Keratinocyte (primary cell): ENCODE measurements around the gene NMRAL1. TPM values are rescaled to one million over a fixed set of nuclear protein-coding genes. Genes with fewer than 3 reads are reported as not detected.

ENCODE experiments used
- DNase-seq: peaks from one replicate; pipeline ENCODE4 v3.0.0-alpha.2; 2011; ENCODE audit warnings: low read depth, missing footprints, low spot score
- FAIRE-seq: peaks from 2 replicates; lab custom pipeline; 2011; peaks lifted over from hg19 to GRCh38; lab: Jason Lieb, UNC
- H2AFZ ChIP-seq: 2 replicates; pipeline ENCODE4 v1.6.0; 2012; ENCODE audit warnings: low read length, control low read depth, inconsistent platforms; ENCODE audit not compliant: control insufficient read depth
- H3K27ac ChIP-seq: 2 replicates; pipeline ENCODE4 v1.5.1; 2011; ENCODE audit warnings: low read length; ENCODE audit not compliant: control insufficient read depth, insufficient read depth
- H3K27me3 ChIP-seq: 3 replicates; pipeline ENCODE4 v1.6.0; 2011; ENCODE audit warnings: low read length; ENCODE audit not compliant: control insufficient read depth, insufficient read depth; ENCODE audit errors: extremely low read depth
- H3K36me3 ChIP-seq, 2 experiments: 2 replicates in 1 of 2; 3 replicates in 1 of 2; pipeline ENCODE4 v1.5.1; 2011; ENCODE audit warnings: low read length in 2 of 2, mild to moderate bottlenecking in 1 of 2; ENCODE audit not compliant: control insufficient read depth in 2 of 2, insufficient read depth in 2 of 2; ENCODE audit errors: extremely low read depth in 1 of 2
- H3K4me1 ChIP-seq: 3 replicates; pipeline ENCODE4 v1.5.1; 2011; ENCODE audit warnings: low read length; ENCODE audit not compliant: control insufficient read depth, insufficient read depth; ENCODE audit errors: extremely low read depth
- H3K4me2 ChIP-seq: 3 replicates; pipeline ENCODE4 v1.6.0; 2011; ENCODE audit warnings: low read depth, low read length; ENCODE audit not compliant: control insufficient read depth, insufficient read depth; ENCODE audit errors: extremely low read depth
- H3K4me3 ChIP-seq, 3 experiments: fragments of 200-600 bp in 1 of 3; sonication (generic) in 1 of 3; 2 replicates in 2 of 3; 3 replicates in 1 of 3; pipeline ENCODE4 v1.5.1; 2011 to 2016; ENCODE audit warnings: low read length in 3 of 3, mild to moderate bottlenecking in 3 of 3, control low read depth in 2 of 3, inconsistent platforms in 1 of 3, low read depth in 1 of 3, mixed read lengths in 1 of 3, mixed run types in 1 of 3, moderate library complexity in 1 of 3; ENCODE audit not compliant: control insufficient read depth in 2 of 3, insufficient read depth in 2 of 3; ENCODE audit errors: extremely low read depth in 1 of 3
- H3K79me2 ChIP-seq: 2 replicates; pipeline ENCODE4 v1.6.0; 2012; ENCODE audit warnings: low read length; ENCODE audit not compliant: control insufficient read depth, insufficient read depth
- H3K9ac ChIP-seq: 3 replicates; pipeline ENCODE4 v1.6.0; 2011; ENCODE audit warnings: low read length; ENCODE audit not compliant: control insufficient read depth, insufficient read depth; ENCODE audit errors: extremely low read depth
- H3K9me1 ChIP-seq: 3 replicates; pipeline ENCODE4 v1.6.0; 2011; ENCODE audit warnings: low read length; ENCODE audit not compliant: control insufficient read depth, insufficient read depth; ENCODE audit errors: extremely low read depth
- H3K9me3 ChIP-seq: 2 replicates; pipeline ENCODE4 v1.5.1; 2012; ENCODE audit warnings: low read depth, low read length; ENCODE audit not compliant: control insufficient read depth
- H4K20me1 ChIP-seq: 3 replicates; pipeline ENCODE4 v1.6.0; 2011; ENCODE audit warnings: low read length; ENCODE audit not compliant: control insufficient read depth, insufficient read depth; ENCODE audit errors: extremely low read depth
- EZH2 ChIP-seq: IDR thresholded peaks from one replicate; pipeline ENCODE4 v1.6.1; 2012; ENCODE audit warnings: inconsistent platforms, mild to moderate bottlenecking, low read length, moderate library complexity
- dilution Hi-C: fragments of 300-500 bp; cut with MboI; formaldehyde crosslinking; loops from one replicate; pipeline ENCODE4 v1.7.0; 2020; ENCODE audit warnings: low sequenced_read_pairs; ENCODE audit not compliant: extremely low pct_ligation_motif_present
- polyA plus RNA-seq, 5 experiments: library from polyadenylated mRNA; depleted of rRNA in 3 of 5; stranded (reverse) in 3 of 5; stranded (forward) in 1 of 5; unstranded in 1 of 5; fragments of >200 nt; gene quantifications; 1 replicate in 1 of 5; 2 replicates in 3 of 5; 3 replicates in 1 of 5; pipeline versions ENCODE4 v1.2.1 to v1.2.3, GENCODE V29; 2011 to 2012; ENCODE audit warnings: missing spikeins in 2 of 5, low read depth in 1 of 5, low replicate concordance in 1 of 5
- TF ChIP-seq, protein P1 (sequence below), 3 experiments: IDR thresholded peaks in 1 of 3; conservative IDR thresholded peaks in 1 of 3; optimal IDR thresholded peaks in 1 of 3; 2 replicates in 2 of 3; 3 replicates in 1 of 3; pipeline versions ENCODE3 to v1.5.1; 2011; ENCODE audit warnings: low read length in 3 of 3, mild to moderate bottlenecking in 3 of 3, moderate library complexity in 2 of 3, control low read depth in 1 of 3, inconsistent platforms in 1 of 3; ENCODE audit not compliant: insufficient read depth in 2 of 3; ENCODE audit errors: extremely low read depth in 1 of 3

The NMRAL1 gene
- polyA plus RNA-seq, 1 donor (not counting 4 experiments of a cell fraction or from before 2014, with no cell fraction given): 39.5 TPM

DNA sequence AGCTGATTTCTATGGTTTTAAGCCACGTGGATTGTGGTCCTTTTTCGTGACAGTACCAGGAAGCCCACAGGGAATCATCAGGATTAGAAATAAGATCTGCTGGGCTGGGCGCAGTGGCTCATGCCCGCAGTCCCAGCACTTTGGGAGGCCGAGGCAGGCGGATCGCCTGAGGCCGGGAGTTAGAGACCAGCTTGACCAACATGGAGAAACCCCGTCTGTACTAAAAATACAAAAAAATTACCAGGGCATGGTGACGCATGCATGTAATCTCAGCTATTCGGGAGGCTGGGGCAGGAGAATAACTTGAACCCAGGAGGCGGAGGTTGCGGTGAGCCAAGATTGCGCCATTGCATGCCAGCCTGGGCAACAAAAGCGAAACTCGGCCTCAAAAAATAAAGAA lies 6.5 kb downstream of the NMRAL1 start:
- Histone ChIP-seq H2AFZ (no peak overlapping the region), H3K36me3 (peaks cover 19% of the 10 kb centered on the region in 2 experiments), H3K27ac (no peak overlapping the region), H3K27me3 (no peaks in the 10 kb centered on the region), H3K9me3 (no peaks in the 10 kb centered on the region), H3K4me3 (no peak overlapping the region), H4K20me1 (no peaks in the 10 kb centered on the region), H3K79me2 (peaks cover 3% of the 10 kb centered on the region), H3K9ac (no peak overlapping the region), H3K9me1 (no peaks in the 10 kb centered on the region), H3K4me1 (peaks cover 17% of the 10 kb centered on the region), H3K4me2 (no peak overlapping the region)
- no peak for TF ChIP-seq EZH2
- TF ChIP-seq, protein P1, sequence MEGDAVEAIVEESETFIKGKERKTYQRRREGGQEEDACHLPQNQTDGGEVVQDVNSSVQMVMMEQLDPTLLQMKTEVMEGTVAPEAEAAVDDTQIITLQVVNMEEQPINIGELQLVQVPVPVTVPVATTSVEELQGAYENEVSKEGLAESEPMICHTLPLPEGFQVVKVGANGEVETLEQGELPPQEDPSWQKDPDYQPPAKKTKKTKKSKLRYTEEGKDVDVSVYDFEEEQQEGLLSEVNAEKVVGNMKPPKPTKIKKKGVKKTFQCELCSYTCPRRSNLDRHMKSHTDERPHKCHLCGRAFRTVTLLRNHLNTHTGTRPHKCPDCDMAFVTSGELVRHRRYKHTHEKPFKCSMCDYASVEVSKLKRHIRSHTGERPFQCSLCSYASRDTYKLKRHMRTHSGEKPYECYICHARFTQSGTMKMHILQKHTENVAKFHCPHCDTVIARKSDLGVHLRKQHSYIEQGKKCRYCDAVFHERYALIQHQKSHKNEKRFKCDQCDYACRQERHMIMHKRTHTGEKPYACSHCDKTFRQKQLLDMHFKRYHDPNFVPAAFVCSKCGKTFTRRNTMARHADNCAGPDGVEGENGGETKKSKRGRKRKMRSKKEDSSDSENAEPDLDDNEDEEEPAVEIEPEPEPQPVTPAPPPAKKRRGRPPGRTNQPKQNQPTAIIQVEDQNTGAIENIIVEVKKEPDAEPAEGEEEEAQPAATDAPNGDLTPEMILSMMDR (optimal IDR thresholded peaks at IDR 0.05 in 1 of 3, IDR thresholded peaks at IDR 0.05 in 1 of 3, conservative IDR thresholded peaks at IDR 0.05 in 1 of 3; ENCODE audit: extremely low read depth in 1 of 3, insufficient read depth in 2 of 3, low read length in 3 of 3): no peak
- dilution Hi-C loops: no loop called here
- FAIRE-seq (no peak), DNase-seq (no peak)

DNA sequence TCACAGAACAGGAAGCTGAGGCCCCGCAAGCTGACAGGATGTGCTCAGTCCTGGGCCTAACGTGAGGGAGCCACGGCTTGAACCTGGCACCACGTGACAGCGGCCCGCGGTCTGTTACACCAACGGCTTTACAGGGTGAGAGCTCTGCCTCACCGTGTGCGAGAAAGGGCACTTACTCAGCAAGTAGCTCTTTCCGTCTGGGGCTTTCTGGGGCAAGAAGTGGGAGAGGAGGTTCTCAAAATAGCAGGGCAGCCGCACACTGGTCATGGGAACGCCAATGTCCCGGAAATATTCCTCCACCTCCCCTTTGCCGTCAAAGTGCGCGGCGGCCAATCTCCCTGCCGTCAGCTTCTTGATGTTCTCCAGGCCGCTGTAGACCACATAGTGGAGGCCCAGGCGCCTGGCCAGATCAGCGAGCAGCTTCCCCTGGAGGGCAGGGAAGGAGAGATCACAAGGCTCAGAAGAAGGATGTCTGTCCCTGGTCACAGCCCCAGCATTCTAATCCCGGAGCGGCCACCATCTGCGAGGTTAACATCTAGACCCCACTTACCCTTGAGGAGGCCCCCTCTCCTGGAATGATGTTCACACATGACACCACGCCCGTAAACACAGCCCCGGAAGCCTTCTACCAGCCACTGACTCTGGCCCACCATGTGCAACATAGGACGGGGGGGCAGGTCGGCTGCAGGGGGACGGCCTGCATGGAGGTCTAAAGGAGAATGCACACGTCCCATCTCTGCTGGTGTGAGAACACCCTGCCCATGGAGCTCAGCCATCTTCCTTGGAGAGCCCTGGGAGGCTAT lies 8.2 kb downstream of the NMRAL1 start:
- Histone ChIP-seq H3K27ac (no peak overlapping the region), H3K27me3 (no peaks in the 10 kb centered on the region), H3K4me1 (peaks cover 17% of the 10 kb centered on the region), H3K36me3 (peaks cover 19 to 23% of the 10 kb centered on the region in 2 experiments), H3K4me3 (no peak overlapping the region), H3K79me2 (no peaks in the 10 kb centered on the region), H3K9ac (no peak overlapping the region), H4K20me1 (no peaks in the 10 kb centered on the region), H2AFZ (no peak overlapping the region), H3K9me1 (no peaks in the 10 kb centered on the region), H3K4me2 (no peak overlapping the region), H3K9me3 (no peaks in the 10 kb centered on the region)
- FAIRE-seq: no peak
- TF ChIP-seq, protein P1 (optimal IDR thresholded peaks at IDR 0.05 in 1 of 3, IDR thresholded peaks at IDR 0.05 in 1 of 3, conservative IDR thresholded peaks at IDR 0.05 in 1 of 3; ENCODE audit: extremely low read depth in 1 of 3, insufficient read depth in 2 of 3, low read length in 3 of 3): no peak
- no peak for TF ChIP-seq EZH2
- dilution Hi-C loops: no loop called here
- no peak for DNase-seq
